HG02610 (cell line): ENCODE measurements around the gene TEX101.
"Not testable (repeated sequence)": the region's sequence is repeated elsewhere in the genome, so short reads cannot be mapped to it uniquely, and the experiment has no call there.

Experiments
- ATAC-seq: cut with Tn5 transposase; IDR thresholded peaks from one replicate; pipeline ENCODE4 v1.9.1; 2021; ENCODE audit warnings: mild to moderate bottlenecking, moderate library complexity; ENCODE audit not compliant: unreplicated experiment

The TEX101 gene, protein sequence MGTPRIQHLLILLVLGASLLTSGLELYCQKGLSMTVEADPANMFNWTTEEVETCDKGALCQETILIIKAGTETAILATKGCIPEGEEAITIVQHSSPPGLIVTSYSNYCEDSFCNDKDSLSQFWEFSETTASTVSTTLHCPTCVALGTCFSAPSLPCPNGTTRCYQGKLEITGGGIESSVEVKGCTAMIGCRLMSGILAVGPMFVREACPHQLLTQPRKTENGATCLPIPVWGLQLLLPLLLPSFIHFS

DNA sequence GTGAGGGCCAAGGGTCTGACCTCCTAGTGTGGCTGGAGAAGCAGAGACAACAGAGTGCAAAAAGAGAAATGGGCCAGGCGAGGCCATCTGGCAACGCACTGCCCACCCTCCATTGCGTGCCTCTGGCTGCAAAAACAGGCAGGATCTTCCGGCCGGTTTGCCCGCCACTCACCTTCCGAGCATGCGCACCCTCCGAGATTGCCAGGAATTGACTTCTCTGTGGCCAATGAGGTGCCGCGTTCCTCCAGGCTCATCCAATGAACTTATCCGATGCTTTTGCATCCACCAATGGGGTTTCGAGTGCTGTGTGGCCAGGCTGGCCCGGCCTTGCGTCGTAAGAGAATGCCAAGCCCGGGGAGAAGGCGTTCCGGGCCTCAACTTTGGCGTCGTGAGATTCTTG is at the start of gene TEX101:
TSS of gene TEX101 (plus strand) at position 337 of the 400 bp plus-strand sequence. CDS start 1,030 bp downstream, outside the sequence.
- ATAC-seq: no peak

DNA sequence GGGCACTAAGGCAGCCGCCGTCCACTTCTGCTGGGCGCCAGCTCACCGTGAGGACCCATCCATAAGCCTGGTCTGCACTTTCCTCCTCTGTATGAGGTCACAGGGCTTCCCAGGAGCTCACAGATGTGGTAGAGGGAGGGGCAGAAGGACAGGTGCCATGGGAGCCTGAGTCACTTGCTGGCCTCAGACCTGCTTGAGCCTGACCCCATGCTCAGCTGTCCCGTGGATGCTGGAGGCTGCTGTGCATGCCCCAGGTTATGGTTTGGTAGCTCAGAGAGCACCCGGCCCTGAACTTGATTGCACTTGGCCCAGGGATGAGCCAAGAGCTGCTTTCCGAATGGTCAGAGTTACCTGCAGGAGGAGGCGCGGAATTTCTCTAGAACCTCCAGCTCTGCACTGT is 49.0 kb upstream of the TEX101 start:
- ATAC-seq: not testable (repeated sequence)

DNA sequence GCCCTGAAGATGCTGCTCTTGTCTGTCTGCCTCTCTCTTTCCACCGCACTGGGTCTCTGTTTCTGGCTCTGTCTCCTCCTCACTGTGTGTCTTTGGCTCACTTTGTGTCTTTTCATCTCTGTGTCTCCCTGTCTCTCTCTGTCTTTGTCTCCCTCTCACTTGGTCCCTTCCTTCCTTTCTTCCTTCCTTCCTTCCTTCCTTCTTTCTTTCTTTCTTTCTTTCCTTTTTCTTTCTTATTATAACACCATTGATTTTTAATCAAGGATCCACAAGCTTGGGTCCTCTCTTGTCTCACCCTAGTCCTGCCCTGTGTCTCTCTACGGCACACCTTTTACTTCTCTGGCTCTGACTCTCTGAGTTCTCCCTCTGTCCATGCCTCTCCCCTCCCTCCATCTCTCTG is 46.9 kb upstream of the TEX101 start:
- ATAC-seq: no peak

DNA sequence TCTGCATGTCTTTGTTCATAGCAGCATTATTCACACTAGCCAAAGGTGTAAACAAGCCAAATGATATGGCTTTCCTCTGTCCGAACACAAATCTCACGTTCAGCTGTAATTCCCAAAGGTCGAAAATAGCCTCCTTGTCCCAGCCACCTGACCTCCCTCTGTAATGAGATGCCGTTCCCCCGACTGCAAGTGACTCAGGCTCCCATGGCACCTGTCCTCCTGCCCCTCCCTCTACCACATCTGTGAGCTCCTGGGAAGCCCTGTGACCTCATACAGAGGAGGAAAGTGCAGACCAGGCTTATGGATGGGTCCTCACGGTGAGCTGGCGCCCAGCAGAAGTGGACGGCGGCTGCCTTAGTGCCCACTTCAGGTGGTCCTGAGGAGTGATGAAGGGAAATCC is 45.8 kb upstream of the TEX101 start:
- not testable (repeated sequence) for ATAC-seq

DNA sequence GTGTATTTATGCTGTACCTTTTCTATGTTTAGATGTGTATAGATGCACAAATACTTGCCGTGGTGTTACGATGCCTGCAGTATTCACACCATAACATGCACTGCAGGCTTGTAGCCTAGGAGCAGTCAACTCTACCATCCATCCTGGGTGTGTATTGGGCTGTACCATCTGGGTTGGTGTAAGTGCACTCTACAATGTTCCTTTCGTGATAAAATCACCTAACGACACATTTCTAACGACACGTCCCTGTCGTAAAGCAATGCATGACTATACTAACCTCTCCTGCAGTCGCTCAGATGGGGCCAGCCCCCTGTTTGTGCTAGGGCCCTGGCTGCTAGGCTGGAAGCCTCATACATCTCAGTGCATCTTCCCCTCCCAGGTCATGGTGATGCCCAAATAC is 42.8 kb upstream of the TEX101 start:
- ATAC-seq: no peak

DNA sequence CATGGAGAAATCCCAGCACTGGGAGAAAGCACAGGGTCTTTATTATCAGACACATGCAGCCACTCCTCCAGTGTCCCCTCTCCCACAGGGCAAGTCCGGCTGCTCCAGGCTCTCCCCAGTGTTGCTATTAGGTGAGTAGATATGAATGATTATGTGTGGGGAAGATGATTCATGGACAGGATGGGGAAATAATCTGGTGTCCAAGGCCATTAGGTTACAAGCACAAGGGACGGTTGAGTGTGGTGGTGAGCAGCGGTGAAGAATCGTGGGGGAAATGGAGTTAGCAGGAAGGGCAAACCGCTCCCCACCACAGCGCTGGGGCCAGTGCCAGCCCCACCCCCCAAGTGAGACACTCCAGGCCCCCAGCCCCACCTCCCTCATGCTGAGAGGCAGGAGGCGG is 42.2 kb upstream of the TEX101 start:
- no peak for ATAC-seq

DNA sequence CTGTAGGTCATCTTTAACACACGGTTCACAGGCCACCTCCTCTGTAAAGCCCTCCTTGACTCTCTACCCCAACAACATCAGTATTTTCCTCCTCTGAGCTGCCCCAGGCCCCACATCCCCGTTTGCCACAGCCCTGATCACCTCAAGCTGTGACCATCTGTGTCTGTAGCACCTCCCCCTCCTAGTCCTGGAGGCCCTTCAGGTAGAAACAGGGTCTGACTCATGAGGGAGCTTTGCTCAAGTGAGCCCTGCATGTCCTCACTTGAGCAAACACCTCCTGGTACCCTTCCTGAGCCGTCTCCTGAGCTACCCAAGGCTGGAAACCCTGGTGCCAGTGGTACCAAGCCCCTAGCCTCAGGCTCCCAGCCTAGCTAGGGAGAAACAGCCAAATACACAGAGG is 37.1 kb upstream of the TEX101 start:
- ATAC-seq: not testable (repeated sequence)

DNA sequence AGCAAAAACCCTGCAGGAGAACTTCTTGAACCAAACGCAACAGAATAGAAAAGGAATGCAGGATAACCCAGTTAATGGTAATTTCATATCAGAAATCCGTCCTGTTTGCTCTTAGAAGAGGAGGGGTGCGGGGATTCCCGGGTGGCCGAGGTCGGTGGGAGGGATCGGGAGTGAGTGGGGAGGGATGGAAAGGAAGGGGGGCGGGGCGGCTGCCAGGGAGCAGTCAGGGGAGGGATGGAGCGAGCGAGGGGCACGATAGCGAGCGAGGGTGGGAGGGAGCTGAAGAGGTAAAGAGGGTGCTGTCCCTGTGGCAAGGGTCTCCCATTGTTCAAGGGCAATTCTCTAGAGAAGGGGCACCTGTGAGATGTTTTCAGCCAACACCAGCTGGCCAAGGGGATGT is 34.7 kb upstream of the TEX101 start:
- no peak for ATAC-seq

DNA sequence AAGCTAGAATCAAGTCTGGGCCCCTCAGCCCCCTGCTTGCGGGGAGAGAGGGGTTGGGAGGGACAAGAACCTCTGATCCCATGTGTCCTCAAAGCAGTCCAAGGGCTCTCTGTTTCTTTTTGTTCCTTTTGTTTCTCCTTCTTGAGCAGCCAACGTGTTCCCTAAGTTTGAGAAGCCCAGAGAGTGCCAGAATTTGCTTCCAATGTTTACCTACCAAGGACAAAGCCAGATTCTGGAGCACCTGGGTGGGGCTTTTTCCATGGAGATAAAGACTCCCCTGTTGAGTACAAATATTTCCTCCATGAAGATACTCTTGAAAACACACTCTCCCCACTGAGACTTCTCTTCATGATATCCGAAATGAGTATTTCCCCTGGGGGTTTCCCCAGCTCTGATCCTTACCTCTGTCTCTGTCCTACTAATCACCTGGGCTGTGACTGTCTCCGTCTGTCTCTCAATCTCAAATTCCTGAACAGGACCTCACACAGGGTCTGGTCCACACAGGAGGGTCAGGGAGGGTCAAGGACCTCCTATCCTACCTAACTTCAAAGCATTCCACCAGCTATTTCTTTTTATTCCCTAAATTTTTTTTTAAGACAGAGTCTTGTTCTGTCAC is 33.8 kb upstream of the TEX101 start:
- ATAC-seq: no peak

DNA sequence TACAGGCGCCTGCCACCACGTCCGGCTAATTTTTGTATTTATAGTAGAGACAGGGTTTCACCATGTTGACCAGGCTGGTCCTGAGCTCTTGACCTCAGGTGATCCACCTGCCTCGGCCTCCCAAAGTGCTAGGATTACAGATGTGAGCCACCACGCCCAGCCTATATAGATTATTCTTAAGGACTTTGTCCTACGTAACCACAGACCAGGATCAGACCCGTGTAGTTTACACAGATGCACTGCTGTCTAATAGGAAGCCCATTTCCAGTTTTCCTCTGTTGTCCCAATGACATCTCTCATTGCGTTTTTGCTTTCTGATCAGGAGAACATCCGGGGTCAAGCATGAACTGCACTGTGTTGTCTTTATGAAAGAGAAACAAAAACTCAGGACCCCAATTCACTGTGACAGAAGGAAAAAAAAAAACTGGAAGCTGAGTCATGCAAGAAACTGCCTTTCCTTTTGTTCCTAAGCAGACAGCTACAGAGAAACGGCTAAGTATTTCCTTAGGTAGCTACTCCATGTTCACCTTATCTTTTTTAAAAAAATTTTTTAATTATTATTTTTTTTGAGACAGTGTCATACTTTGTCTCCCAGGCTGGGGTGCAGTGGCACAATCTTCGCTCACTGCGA is 32.0 kb upstream of the TEX101 start:
- not testable (repeated sequence) for ATAC-seq

DNA sequence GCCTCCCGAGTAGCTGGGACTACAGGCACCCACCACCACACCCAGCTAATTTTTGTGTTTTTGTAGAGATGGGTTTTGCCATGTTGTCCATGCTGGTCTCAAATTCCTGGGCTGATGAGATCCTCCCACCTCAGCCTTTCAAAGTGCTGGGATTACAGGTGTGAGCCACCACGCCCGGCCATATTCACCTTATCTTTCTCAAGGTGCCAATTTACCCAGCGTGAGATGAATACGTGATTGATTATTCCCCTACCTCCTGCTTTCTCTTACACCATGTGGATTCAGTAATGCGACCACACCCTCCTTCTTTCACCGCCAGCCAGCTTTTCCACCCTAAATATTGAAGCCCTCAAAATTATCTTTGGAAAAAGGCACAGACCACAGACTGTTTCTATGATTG is 31.4 kb upstream of the TEX101 start:
- ATAC-seq: not testable (repeated sequence)

DNA sequence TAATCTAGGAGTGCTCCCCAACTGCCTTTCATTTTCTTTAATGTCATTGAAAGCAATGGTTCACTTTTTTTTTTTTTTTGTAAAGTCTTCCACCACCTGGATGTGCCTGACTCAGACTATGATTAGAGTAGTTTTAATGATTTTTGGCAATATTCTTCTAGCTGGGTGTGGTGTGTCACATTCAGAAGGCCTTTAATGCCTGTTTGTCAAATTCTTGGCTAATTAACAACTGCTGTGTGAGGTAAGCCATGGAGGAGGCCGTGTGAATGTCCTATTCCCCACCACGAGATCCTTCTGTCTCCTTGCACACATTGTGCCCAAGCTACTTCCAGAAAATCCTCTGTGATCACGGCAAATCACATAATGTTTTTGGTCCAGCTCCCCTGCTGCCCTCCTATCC is 30.9 kb upstream of the TEX101 start:
- not testable (repeated sequence) for ATAC-seq

DNA sequence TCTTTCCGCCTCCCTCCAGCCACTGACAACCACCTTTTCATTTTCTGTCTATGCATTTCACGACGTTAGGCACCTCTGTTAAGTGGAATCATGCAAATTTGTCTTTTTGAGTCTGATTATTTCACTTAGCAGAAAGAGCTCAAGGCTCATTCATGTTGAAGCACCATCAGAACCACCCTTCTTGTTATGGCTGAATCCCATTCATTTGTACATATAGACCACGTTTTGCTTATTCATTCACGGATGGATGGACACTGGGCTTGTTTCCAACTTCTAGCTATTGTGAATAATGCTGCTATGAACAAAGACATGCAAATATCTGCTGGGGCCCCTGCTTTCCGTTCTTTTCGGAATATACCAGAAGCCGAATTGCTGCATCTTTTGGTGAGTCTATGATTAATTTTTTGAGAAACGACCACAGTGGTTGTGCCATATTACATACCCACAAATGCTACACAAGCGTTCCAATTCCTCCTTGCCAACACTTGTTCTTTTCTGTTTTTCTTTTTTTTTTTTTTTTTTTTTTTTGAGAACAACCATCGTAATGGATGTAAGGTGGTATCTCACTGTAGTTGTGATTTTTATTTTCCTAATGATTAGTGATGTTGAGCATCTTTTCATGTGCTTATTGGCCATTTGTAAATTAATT is 23.7 kb upstream of the TEX101 start:
- ATAC-seq: not testable (repeated sequence)

DNA sequence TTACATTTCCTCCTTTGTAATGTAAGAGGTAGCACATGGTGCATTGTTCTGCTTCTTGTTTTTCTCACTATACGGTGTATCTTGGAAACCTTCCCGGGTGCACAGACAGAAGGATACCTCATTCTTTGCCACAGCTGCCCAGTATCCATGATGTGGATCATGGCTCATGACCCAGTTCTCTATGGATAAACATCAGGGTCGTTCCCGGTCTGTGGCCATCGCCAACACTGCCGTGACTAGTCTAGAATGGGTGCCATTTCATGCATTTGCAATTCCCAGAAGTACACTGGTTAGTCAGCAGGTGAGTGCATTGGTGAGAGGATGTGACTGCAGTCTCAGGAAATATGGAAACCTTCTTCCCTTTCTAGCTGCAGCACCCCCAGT is 23.1 kb upstream of the TEX101 start:
- not testable (repeated sequence) for ATAC-seq

DNA sequence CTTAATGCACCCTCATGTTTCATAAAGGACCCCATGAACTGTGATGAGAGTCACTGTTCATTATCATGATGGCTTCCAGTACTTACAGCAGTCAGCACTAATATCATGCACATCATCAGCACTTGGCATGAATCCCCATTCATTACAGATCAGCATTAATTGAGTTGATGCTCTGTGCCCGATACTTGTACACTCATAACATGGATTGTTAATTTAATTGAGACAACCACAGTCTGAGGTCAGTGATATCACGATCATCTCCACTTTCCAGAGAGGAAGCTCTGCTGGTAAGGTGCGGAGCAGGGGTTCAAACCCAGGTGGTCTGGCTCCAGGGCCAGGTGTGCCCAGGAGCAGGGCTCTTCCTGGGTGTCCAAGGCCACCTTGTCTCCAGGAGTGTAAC is 21.2 kb upstream of the TEX101 start:
- ATAC-seq: not testable (repeated sequence)

DNA sequence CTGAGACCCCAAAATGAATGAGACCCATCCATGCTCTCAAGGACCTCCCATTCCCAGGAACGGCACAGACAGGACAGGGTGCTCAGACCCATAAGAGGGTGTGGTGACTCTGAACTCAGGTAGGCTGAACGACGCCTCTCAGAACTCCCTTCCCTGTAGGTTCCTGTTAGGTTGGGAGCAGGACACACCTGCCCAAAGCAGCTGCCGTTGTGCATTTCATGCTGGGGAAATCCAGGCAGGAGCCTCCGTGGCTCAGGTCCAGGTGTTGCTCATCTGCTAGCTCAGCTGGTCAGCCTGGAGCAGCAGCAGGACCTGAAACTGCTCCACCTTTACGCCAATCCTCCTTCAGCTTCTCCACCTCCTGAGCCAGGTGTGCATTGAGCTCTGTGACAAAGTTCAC is 19.1 kb upstream of the TEX101 start:
- no peak for ATAC-seq

DNA sequence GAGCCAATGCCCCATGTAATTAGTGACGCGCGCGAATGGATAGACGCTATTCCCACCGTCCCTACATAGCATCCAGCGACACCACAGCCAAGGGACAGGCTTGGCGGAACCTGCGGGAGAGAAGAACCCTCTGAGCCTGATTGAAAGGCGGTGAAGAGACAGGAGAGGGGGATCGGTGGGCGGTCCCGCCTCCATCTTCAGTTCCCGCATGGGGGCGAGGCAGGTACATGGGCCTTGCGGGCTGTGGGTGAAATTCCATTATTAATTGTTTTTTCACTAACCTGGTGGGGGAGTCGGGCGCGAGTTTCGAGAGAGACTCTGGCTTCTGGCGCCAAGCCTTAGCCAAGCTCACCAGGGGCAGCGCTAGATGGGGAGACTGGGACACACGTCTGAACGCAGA is 8.4 kb upstream of the TEX101 start:
- ATAC-seq: no peak

DNA sequence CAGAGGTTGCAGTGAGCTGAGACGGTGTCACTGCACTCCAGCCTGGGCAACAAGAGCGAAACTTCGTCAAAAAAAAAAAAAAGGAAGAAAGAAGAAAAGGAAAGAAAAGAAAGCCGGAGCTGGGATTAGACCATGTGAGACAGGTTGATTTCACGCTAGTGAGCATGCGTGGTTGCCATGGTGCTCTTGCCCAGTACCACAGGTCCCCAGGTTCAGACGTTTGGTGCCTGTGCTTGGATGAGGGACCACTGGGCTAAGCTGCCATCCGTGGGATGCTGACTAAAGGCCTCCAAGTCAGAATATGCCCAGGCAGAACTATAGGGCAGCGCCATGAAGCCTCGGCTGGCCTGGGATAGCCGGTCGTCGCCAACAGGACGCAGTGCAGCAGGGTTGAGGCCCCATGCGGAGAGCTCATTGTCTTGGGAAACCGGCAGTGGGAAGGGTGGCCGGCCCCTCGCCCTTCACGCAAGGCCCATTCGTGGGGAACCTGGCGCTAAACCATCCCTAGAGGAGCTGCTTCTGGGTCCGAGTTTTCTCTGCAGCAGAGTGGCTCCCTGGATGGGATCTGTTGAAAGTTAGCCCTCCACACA is 7.2 kb upstream of the TEX101 start:
- no peak for ATAC-seq

DNA sequence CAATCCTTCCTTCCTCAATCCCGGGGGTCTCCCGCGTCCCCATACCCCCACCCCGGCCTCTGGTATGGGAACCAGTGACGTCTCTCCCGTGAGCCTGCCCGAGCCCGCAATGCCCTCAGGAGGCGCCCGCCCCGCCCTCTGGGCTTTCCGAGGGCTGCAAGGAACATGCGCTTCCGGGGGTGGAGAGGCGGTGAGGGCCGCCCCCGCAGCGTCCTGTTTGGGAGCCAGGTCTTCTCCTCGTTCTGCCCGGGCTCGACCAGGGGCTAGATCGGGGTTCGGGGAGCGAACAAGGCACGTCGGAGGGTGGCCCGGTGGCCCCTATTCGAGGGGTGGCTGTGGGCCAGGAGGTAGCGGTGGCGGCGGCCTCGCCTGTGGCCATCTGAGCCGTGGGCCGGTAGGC is 6.6 kb upstream of the TEX101 start:
- no peak for ATAC-seq

DNA sequence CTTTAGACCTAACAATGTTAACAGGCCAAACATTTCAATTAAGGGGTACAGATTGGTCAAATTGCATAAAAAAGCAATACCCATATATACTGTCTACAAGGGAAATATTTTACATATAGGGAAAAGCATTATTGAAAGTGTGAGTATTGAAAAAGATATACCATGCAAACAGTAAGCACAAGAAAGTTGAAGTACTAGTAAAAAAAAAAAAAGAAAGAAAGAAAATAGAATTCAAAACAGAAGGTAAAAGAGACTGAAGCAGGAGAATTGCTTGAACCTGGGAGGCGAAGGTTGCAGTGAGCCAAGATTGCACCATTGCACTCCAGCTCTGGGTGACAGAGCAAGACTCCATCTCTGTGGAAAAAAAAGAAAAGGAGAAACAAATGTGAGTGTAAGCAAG is 5.3 kb upstream of the TEX101 start:
- no peak for ATAC-seq

DNA sequence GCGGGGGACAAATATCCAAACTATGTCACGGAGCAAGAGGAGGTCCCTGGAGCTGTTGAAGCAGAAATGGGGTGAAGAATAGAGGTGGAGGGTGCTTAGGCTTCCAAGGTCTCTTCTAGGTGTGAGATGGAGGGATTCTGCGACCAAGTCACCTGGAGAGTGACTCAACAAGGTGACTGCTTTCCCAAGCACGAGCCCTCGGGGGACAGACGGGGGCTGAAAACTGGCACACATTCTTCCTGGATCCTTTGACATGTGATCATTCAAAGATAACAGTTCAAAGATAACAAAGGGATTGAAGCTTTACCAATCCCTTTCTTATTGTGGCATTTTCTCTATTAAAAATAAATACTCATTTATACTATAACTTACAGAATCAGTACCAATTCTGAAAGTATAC is 2.2 kb upstream of the TEX101 start:
- no peak for ATAC-seq
